ENCODE data around the gene LENG1.

Gene LENG1

GRCh38 chr19:54115109-54116063, 44.1 kb downstream of the LENG1 start, which contains the start of the genes PRPF31 and TFPT:
TSS of gene PRPF31 (plus strand) at chr19:54115754. CDS start at chr19:54118279, 2,525 bp downstream.
TSS of gene TFPT (minus strand) at chr19:54115657. CDS start at chr19:54115269, 388 bp downstream.
- CTCF ChIA-PET, result interaction anchor here (1.3 kb wide), 2 partner anchors 20 to 21 kb away, joined by 4 read pairs; no protein-coding TSS in a partner anchor
- no peaks in the 10 kb centered on the region for H3K9me3 ChIP-seq (ENCODE audit: control extremely low read depth in 1 of 5, control insufficient read depth in 4 of 5, insufficient read depth in 2 of 5, low read depth in 1 of 5, low read length in 4 of 5)
- no peaks in the 10 kb centered on the region for H3K27me3 ChIP-seq (replicated peaks in 2 of 5; ENCODE audit: control insufficient read depth in 4 of 5, insufficient read depth in 5 of 5, low read length in 4 of 5)

GRCh38 chr19:54114340-54115108, 45.0 kb downstream of the LENG1 start:
- peak overlapping the region; percentile 78 to 89 for H3K27ac ChIP-seq (ENCODE audit: insufficient read depth in 1 of 2, low read depth in 1 of 2, low read length in 2 of 2, poor library complexity in 1 of 2, severe bottlenecking in 2 of 2)
- WGBS (ENCODE audit: insufficient coverage), result 3% methylated on average over 16 of the region's 28 CpGs
- peak overlapping the region; percentile 85 to 99 (median 94) for H3K4me3 ChIP-seq (ENCODE audit: control insufficient read depth in 1 of 7, extremely low read depth in 1 of 7, insufficient read depth in 4 of 7, low read depth in 2 of 7, low read length in 6 of 7)
- H3K9me3 ChIP-seq (ENCODE audit: control extremely low read depth in 1 of 5, control insufficient read depth in 4 of 5, insufficient read depth in 2 of 5, low read depth in 1 of 5, low read length in 4 of 5), result no peaks in the 10 kb centered on the region
- POLR2A ChIA-PET, result interaction anchor here (1.2 to 1.7 kb wide), 3 partner anchors 11 to 45 kb away, joined by 4 to 11 read pairs (median 9); partner anchors contain the start of genes CNOT3 and LENG1
- H3K27me3 ChIP-seq (replicated peaks in 2 of 5; ENCODE audit: control insufficient read depth in 4 of 5, insufficient read depth in 5 of 5, low read length in 4 of 5), result no peaks in the 10 kb centered on the region
- peaks cover 2 to 41% (median 27%) of the 10 kb centered on the region in 4 experiments for H3K36me3 ChIP-seq (ENCODE audit: control insufficient read depth in 4 of 4, insufficient read depth in 4 of 4, low read length in 3 of 4)
- peaks cover 0 to 23% (median 20%) of the 10 kb centered on the region in 4 experiments for H3K4me1 ChIP-seq (ENCODE audit: control extremely low read depth in 1 of 4, control insufficient read depth in 4 of 4, insufficient read depth in 4 of 4, low read length in 3 of 4)
- CTCF ChIA-PET, result interaction anchor here (1.3 kb wide), 2 partner anchors 19 to 22 kb away, joined by 4 read pairs; no protein-coding TSS in a partner anchor
- peak; percentile 57 to 70 (median 66) for DNase-seq

More at GRCh38 chr19:54115109-54116063, 44.1 kb downstream of the LENG1 start, which contains the start of the genes PRPF31 and TFPT:
- peak within 1 kb of the TSS; percentile 85 to 99 (median 94) for H3K4me3 ChIP-seq (ENCODE audit: control insufficient read depth in 1 of 7, extremely low read depth in 1 of 7, insufficient read depth in 4 of 7, low read depth in 2 of 7, low read length in 6 of 7)
- POLR2A ChIA-PET, result interaction anchor here (0.6 to 1.7 kb wide), 5 partner anchors 8 to 597 kb away, joined by 3 to 11 read pairs (median 4); partner anchors contain the start of genes CNOT3 and LENG1
- peak; percentile 99 for DNase-seq
- H3K4me1 ChIP-seq (ENCODE audit: control extremely low read depth in 1 of 4, control insufficient read depth in 4 of 4, insufficient read depth in 4 of 4, low read length in 3 of 4), result peaks cover 0 to 23% (median 20%) of the 10 kb centered on the region in 4 experiments
- H3K27ac ChIP-seq (ENCODE audit: insufficient read depth in 1 of 2, low read depth in 1 of 2, low read length in 2 of 2, poor library complexity in 1 of 2, severe bottlenecking in 2 of 2), result peak within 1 kb of the TSS; percentile 78 to 89
- peaks cover 2 to 41% (median 30%) of the 10 kb centered on the region in 4 experiments for H3K36me3 ChIP-seq (ENCODE audit: control insufficient read depth in 4 of 4, insufficient read depth in 4 of 4, low read length in 3 of 4)
- under 1% methylated on average over 54 of the region's 60 CpGs for WGBS (ENCODE audit: insufficient coverage)

GRCh38 chr19:54109651-54110050, 49.9 kb downstream of the LENG1 start:
- H3K4me3 ChIP-seq (ENCODE audit: control insufficient read depth in 1 of 7, extremely low read depth in 1 of 7, insufficient read depth in 4 of 7, low read depth in 2 of 7, low read length in 6 of 7), result no peak overlapping the region
- no peaks in the 10 kb centered on the region for H3K9me3 ChIP-seq (ENCODE audit: control extremely low read depth in 1 of 5, control insufficient read depth in 4 of 5, insufficient read depth in 2 of 5, low read depth in 1 of 5, low read length in 4 of 5)
- DNase-seq, result no peak
- WGBS (ENCODE audit: insufficient coverage), result 100% methylated on average over 2 of the region's 6 CpGs
- POLR2A ChIA-PET, result no interaction called here
- CTCF ChIA-PET, result interaction anchor here (1.6 kb wide), 1 partner anchor 13 kb away, joined by 3 read pairs; no protein-coding TSS in a partner anchor
- H3K36me3 ChIP-seq (ENCODE audit: control insufficient read depth in 4 of 4, insufficient read depth in 4 of 4, low read length in 3 of 4), result peaks cover 3 to 67% (median 46%) of the 10 kb centered on the region in 4 experiments
- peaks cover 0 to 10% (median 10%) of the 10 kb centered on the region in 4 experiments for H3K4me1 ChIP-seq (ENCODE audit: control extremely low read depth in 1 of 4, control insufficient read depth in 4 of 4, insufficient read depth in 4 of 4, low read length in 3 of 4)
- H3K27me3 ChIP-seq (replicated peaks in 2 of 5; ENCODE audit: control insufficient read depth in 4 of 5, insufficient read depth in 5 of 5, low read length in 4 of 5), result no peaks in the 10 kb centered on the region
- no peak overlapping the region for H3K27ac ChIP-seq (ENCODE audit: insufficient read depth in 1 of 2, low read depth in 1 of 2, low read length in 2 of 2, poor library complexity in 1 of 2, severe bottlenecking in 2 of 2)

GRCh38 chr19:54108496-54108895, 51.0 kb downstream of the LENG1 start:
- H3K36me3 ChIP-seq (ENCODE audit: control insufficient read depth in 4 of 4, insufficient read depth in 4 of 4, low read length in 3 of 4), result peaks cover 3 to 67% (median 46%) of the 10 kb centered on the region in 4 experiments
- CTCF ChIA-PET, result interaction anchor here (1.6 kb wide), 1 partner anchor 12 kb away, joined by 3 read pairs; no protein-coding TSS in a partner anchor
- no peaks in the 10 kb centered on the region for H3K9me3 ChIP-seq (ENCODE audit: control extremely low read depth in 1 of 5, control insufficient read depth in 4 of 5, insufficient read depth in 2 of 5, low read depth in 1 of 5, low read length in 4 of 5)
- no peak for DNase-seq
- H3K4me3 ChIP-seq (ENCODE audit: control insufficient read depth in 1 of 7, extremely low read depth in 1 of 7, insufficient read depth in 4 of 7, low read depth in 2 of 7, low read length in 6 of 7), result no peak overlapping the region
- POLR2A ChIA-PET, result no interaction called here
- H3K27me3 ChIP-seq (replicated peaks in 2 of 5; ENCODE audit: control insufficient read depth in 4 of 5, insufficient read depth in 5 of 5, low read length in 4 of 5), result no peaks in the 10 kb centered on the region
- WGBS (ENCODE audit: insufficient coverage), result 92% methylated on average over 4 of the region's 7 CpGs
- peaks cover 0 to 2% (median 1%) of the 10 kb centered on the region in 4 experiments for H3K4me1 ChIP-seq (ENCODE audit: control extremely low read depth in 1 of 4, control insufficient read depth in 4 of 4, insufficient read depth in 4 of 4, low read length in 3 of 4)
- H3K27ac ChIP-seq (ENCODE audit: insufficient read depth in 1 of 2, low read depth in 1 of 2, low read length in 2 of 2, poor library complexity in 1 of 2, severe bottlenecking in 2 of 2), result no peak overlapping the region

GRCh38 chr19:54107876-54108490, 51.5 kb downstream of the LENG1 start:
- peaks cover 3 to 63% (median 44%) of the 10 kb centered on the region in 4 experiments for H3K36me3 ChIP-seq (ENCODE audit: control insufficient read depth in 4 of 4, insufficient read depth in 4 of 4, low read length in 3 of 4)
- ChIA-PET POLR2A (no interaction called here), CTCF (interaction anchor here (1.1 to 1.6 kb wide), 2 partner anchors 11 to 14 kb away, joined by 3 read pairs; no protein-coding TSS in a partner anchor)
- no peak overlapping the region for H3K27ac ChIP-seq (ENCODE audit: insufficient read depth in 1 of 2, low read depth in 1 of 2, low read length in 2 of 2, poor library complexity in 1 of 2, severe bottlenecking in 2 of 2)
- H3K4me1 ChIP-seq (ENCODE audit: control extremely low read depth in 1 of 4, control insufficient read depth in 4 of 4, insufficient read depth in 4 of 4, low read length in 3 of 4), result peaks cover 0 to 7% (median 6%) of the 10 kb centered on the region in 4 experiments
- H3K27me3 ChIP-seq (replicated peaks in 2 of 5; ENCODE audit: control insufficient read depth in 4 of 5, insufficient read depth in 5 of 5, low read length in 4 of 5), result no peaks in the 10 kb centered on the region
- 94% methylated on average over 9 of the region's 21 CpGs for WGBS (ENCODE audit: insufficient coverage)
- no peak for DNase-seq
- no peak overlapping the region for H3K4me3 ChIP-seq (ENCODE audit: control insufficient read depth in 1 of 7, extremely low read depth in 1 of 7, insufficient read depth in 4 of 7, low read depth in 2 of 7, low read length in 6 of 7)
- H3K9me3 ChIP-seq (ENCODE audit: control extremely low read depth in 1 of 5, control insufficient read depth in 4 of 5, insufficient read depth in 2 of 5, low read depth in 1 of 5, low read length in 4 of 5), result no peaks in the 10 kb centered on the region

GRCh38 chr19:54106716-54107115, 52.8 kb downstream of the LENG1 start:
- H3K9me3 ChIP-seq (ENCODE audit: control extremely low read depth in 1 of 5, control insufficient read depth in 4 of 5, insufficient read depth in 2 of 5, low read depth in 1 of 5, low read length in 4 of 5), result no peaks in the 10 kb centered on the region
- DNase-seq, result no peak
- H3K4me3 ChIP-seq (ENCODE audit: control insufficient read depth in 1 of 7, extremely low read depth in 1 of 7, insufficient read depth in 4 of 7, low read depth in 2 of 7, low read length in 6 of 7), result no peak overlapping the region
- no peaks in the 10 kb centered on the region for H3K27me3 ChIP-seq (replicated peaks in 2 of 5; ENCODE audit: control insufficient read depth in 4 of 5, insufficient read depth in 5 of 5, low read length in 4 of 5)
- CTCF ChIA-PET, result interaction anchor here (1.1 kb wide), 1 partner anchor 15 kb away, joined by 3 read pairs; no protein-coding TSS in a partner anchor
- WGBS (ENCODE audit: insufficient coverage), result 98% methylated on average over 11 of the region's 15 CpGs
- peaks cover 2 to 56% (median 40%) of the 10 kb centered on the region in 4 experiments for H3K36me3 ChIP-seq (ENCODE audit: control insufficient read depth in 4 of 4, insufficient read depth in 4 of 4, low read length in 3 of 4)
- POLR2A ChIA-PET, result no interaction called here
- peaks cover 0 to 12% (median 10%) of the 10 kb centered on the region in 4 experiments for H3K4me1 ChIP-seq (ENCODE audit: control extremely low read depth in 1 of 4, control insufficient read depth in 4 of 4, insufficient read depth in 4 of 4, low read length in 3 of 4)
- no peak overlapping the region for H3K27ac ChIP-seq (ENCODE audit: insufficient read depth in 1 of 2, low read depth in 1 of 2, low read length in 2 of 2, poor library complexity in 1 of 2, severe bottlenecking in 2 of 2)

All from common myeloid progenitor, CD34-positive (primary cell).